AG08395 (cell line): ENCODE measurements around the gene DCTN1.
"Not testable (repeated sequence)": the region's sequence is repeated elsewhere in the genome, so short reads cannot be mapped to it uniquely, and the experiment has no call there.

Source experiments
- DNase-seq: peaks from one replicate; pipeline ENCODE4 v3.0.0; 2012; ENCODE audit warnings: mixed read lengths, low spot score

Gene DCTN1

GRCh38 chr2:74369976-74370375, 10.1 kb downstream of the DCTN1 start:
- no peak for DNase-seq

GRCh38 chr2:74368499-74368898, 11.6 kb downstream of the DCTN1 start:
- DNase-seq, result no peak

GRCh38 chr2:74367789-74368188, 12.3 kb downstream of the DCTN1 start:
- no peak for DNase-seq

GRCh38 chr2:74366036-74366435, 14.1 kb downstream of the DCTN1 start:
- DNase-seq, result no peak

- no peak for DNase-seq
These were observed 15.3 kb downstream of the DCTN1 start for GRCh38 chr2:74364533-74365505.

- no peak for DNase-seq
These were observed 18.8 kb downstream of the DCTN1 start for GRCh38 chr2:74361327-74361726.

GRCh38 chr2:74357627-74358026, 22.5 kb downstream of the DCTN1 start:
- peak; percentile 24 for DNase-seq

- DNase-seq, result no peak
These were observed 30.2 kb downstream of the DCTN1 start for GRCh38 chr2:74349889-74350288.

- no peak for DNase-seq
These were observed 32.4 kb downstream of the DCTN1 start for GRCh38 chr2:74347742-74348141.

GRCh38 chr2:74347303-74347702, 32.8 kb downstream of the DCTN1 start:
- no peak for DNase-seq

- DNase-seq, result no peak
These were observed 34.7 kb downstream of the DCTN1 start for GRCh38 chr2:74345272-74345943.

GRCh38 chr2:74343316-74343715, 36.8 kb downstream of the DCTN1 start, which contains the start of gene SLC4A5:
Gene SLC4A5, minus strand, starts transcription at chr2:74343416. Its CDS starts 28,393 bp downstream, at chr2:74315023.
- DNase-seq, result no peak

GRCh38 chr2:74336227-74336626, 43.9 kb downstream of the DCTN1 start:
- not testable (repeated sequence) for DNase-seq

GRCh38 chr2:74334931-74335333, 45.2 kb downstream of the DCTN1 start:
- peak; percentile 87 for DNase-seq

- DNase-seq, result no peak
These were observed 46.1 kb downstream of the DCTN1 start for GRCh38 chr2:74333896-74334586.

- peak; percentile 55 for DNase-seq
These were observed 46.9 kb downstream of the DCTN1 start for GRCh38 chr2:74333175-74333574.

- DNase-seq, result no peak
These were observed 47.4 kb downstream of the DCTN1 start for GRCh38 chr2:74332550-74333174.

GRCh38 chr2:74328573-74328972, 51.5 kb downstream of the DCTN1 start:
- DNase-seq, result no peak

GRCh38 chr2:74328074-74328473, 52.0 kb downstream of the DCTN1 start:
- no peak for DNase-seq

GRCh38 chr2:74327627-74328026, 52.5 kb downstream of the DCTN1 start:
- DNase-seq, result no peak

GRCh38 chr2:74327199-74327598, 52.9 kb downstream of the DCTN1 start:
- no peak for DNase-seq

- DNase-seq, result no peak
These were observed 54.3 kb downstream of the DCTN1 start for GRCh38 chr2:74325815-74326214.
